WTC11 (cell line): ENCODE results near the gene GDF11. TPM values are rescaled to one million over a fixed set of nuclear protein-coding genes. Genes with fewer than 3 reads are reported as not detected.

ENCODE experiments used
- ATAC-seq: fragments of 200-7000 bp; cut with Tn5 transposase; 2 replicates; pipeline ENCODE4 v1.10.0; 2021; ENCODE audit warnings: mild to moderate bottlenecking, moderate library complexity
- CTCF ChIA-PET: fragments of 300-600 bp; sonication (Branson Sonifier 250); formaldehyde crosslinking; loops from one replicate; lab custom pipeline; 2021; ENCODE audit warnings: antibody characterized with exemption; lab: Charles Lee
- POLR2A ChIA-PET: fragments of 350-600 bp; sonication (Branson Sonifier 250); formaldehyde crosslinking; loops from one replicate; lab custom pipeline; 2021; ENCODE audit warnings: antibody characterized with exemption; lab: Charles Lee
- DNase-seq: peaks from one replicate; pipeline ENCODE4 v3.0.0; 2021; ENCODE audit warnings: low spot score
- H3K27ac Mint-ChIP-seq: 2 replicates; pipeline ENCODE4 v1.8.0; 2021; ENCODE audit warnings: mixed read lengths
- H3K27me3 Mint-ChIP-seq: 2 replicates; pipeline ENCODE4 v1.8.0; 2021; ENCODE audit warnings: low read depth, mild to moderate bottlenecking, moderate library complexity, mixed read lengths
- H3K36me3 Mint-ChIP-seq: 2 replicates; pipeline ENCODE4 v1.8.0; 2021; ENCODE audit warnings: mixed read lengths
- H3K4me1 Mint-ChIP-seq: 2 replicates; pipeline ENCODE4 v1.8.0; 2022; ENCODE audit warnings: mixed read lengths
- H3K4me3 Mint-ChIP-seq: 2 replicates; pipeline ENCODE4 v1.8.0; 2021; ENCODE audit warnings: mild to moderate bottlenecking, moderate library complexity, mixed read lengths
- H3K9me3 Mint-ChIP-seq: 2 replicates; pipeline ENCODE4 v1.8.0; 2021; ENCODE audit warnings: mixed read lengths
- GTF2I ChIP-seq: fragments of 250-450 bp; sonication (Bioruptor Pico); conservative IDR thresholded peaks from 2 replicates; pipeline ENCODE4 v1.4.0; 2021; ENCODE audit warnings: mild to moderate bottlenecking
- KAT7 ChIP-seq: sonication (generic); formaldehyde crosslinking; IDR thresholded peaks from 2 replicates; pipeline ENCODE4 v1.8.1; 2023; ENCODE audit warnings: missing genetic modification reagents, mild to moderate bottlenecking, borderline replicate concordance
- NFATC4 ChIP-seq: fragments of 250-450 bp; sonication (Bioruptor Pico); IDR thresholded peaks from 2 replicates; pipeline ENCODE4 v1.9.0; 2021; ENCODE audit warnings: mild to moderate bottlenecking
- NR3C1 ChIP-seq: sonication (generic); formaldehyde crosslinking; conservative IDR thresholded peaks from 2 replicates; pipeline ENCODE4 v1.8.1; 2023; ENCODE audit warnings: low read depth, mild to moderate bottlenecking, missing genetic modification reagents
- TEAD1 ChIP-seq: sonication (generic); formaldehyde crosslinking; IDR thresholded peaks from 2 replicates; pipeline ENCODE4 v1.8.0; 2022; ENCODE audit warnings: mild to moderate bottlenecking, missing genetic modification reagents
- ZBTB21 ChIP-seq: sonication (generic); formaldehyde crosslinking; IDR thresholded peaks from 2 replicates; pipeline ENCODE4 v1.8.1; 2023; ENCODE audit warnings: mild to moderate bottlenecking, missing genetic modification reagents, borderline replicate concordance
- ZNF263 ChIP-seq: sonication (generic); formaldehyde crosslinking; IDR thresholded peaks from 2 replicates; pipeline ENCODE4 v1.8.1; 2022; ENCODE audit warnings: low read depth, mild to moderate bottlenecking, moderate library complexity, missing genetic modification reagents
- ZNF416 ChIP-seq: fragments of 250-450 bp; sonication (Bioruptor Pico); IDR thresholded peaks from 2 replicates; pipeline ENCODE4 v1.9.0; 2021; ENCODE audit warnings: mild to moderate bottlenecking, inconsistent platforms
- total RNA-seq: library from RNA; stranded (reverse); gene quantifications from 3 replicates; pipeline ENCODE4 v1.2.3, GENCODE V29; 2021
- TF ChIP-seq, protein P1 (sequence below): fragments of 250-450 bp; sonication (Bioruptor Pico); IDR thresholded peaks from 2 replicates; pipeline ENCODE4 v1.9.0; 2021; ENCODE audit warnings: mild to moderate bottlenecking, borderline replicate concordance
- TF ChIP-seq, protein P2 (sequence below): sonication (generic); formaldehyde crosslinking; IDR thresholded peaks from 2 replicates; pipeline ENCODE4 v1.8.0; 2022; ENCODE audit warnings: mild to moderate bottlenecking, missing genetic modification reagents
- TF ChIP-seq, protein P3 (sequence below): sonication (generic); formaldehyde crosslinking; IDR thresholded peaks from 2 replicates; pipeline ENCODE4 v1.8.1; 2023; ENCODE audit warnings: mild to moderate bottlenecking, missing genetic modification reagents, borderline replicate concordance

GDF11 gene
- total RNA-seq, 1 experiment from 2014 or later = 16.9 TPM

- TF ChIP-seq, protein P1, sequence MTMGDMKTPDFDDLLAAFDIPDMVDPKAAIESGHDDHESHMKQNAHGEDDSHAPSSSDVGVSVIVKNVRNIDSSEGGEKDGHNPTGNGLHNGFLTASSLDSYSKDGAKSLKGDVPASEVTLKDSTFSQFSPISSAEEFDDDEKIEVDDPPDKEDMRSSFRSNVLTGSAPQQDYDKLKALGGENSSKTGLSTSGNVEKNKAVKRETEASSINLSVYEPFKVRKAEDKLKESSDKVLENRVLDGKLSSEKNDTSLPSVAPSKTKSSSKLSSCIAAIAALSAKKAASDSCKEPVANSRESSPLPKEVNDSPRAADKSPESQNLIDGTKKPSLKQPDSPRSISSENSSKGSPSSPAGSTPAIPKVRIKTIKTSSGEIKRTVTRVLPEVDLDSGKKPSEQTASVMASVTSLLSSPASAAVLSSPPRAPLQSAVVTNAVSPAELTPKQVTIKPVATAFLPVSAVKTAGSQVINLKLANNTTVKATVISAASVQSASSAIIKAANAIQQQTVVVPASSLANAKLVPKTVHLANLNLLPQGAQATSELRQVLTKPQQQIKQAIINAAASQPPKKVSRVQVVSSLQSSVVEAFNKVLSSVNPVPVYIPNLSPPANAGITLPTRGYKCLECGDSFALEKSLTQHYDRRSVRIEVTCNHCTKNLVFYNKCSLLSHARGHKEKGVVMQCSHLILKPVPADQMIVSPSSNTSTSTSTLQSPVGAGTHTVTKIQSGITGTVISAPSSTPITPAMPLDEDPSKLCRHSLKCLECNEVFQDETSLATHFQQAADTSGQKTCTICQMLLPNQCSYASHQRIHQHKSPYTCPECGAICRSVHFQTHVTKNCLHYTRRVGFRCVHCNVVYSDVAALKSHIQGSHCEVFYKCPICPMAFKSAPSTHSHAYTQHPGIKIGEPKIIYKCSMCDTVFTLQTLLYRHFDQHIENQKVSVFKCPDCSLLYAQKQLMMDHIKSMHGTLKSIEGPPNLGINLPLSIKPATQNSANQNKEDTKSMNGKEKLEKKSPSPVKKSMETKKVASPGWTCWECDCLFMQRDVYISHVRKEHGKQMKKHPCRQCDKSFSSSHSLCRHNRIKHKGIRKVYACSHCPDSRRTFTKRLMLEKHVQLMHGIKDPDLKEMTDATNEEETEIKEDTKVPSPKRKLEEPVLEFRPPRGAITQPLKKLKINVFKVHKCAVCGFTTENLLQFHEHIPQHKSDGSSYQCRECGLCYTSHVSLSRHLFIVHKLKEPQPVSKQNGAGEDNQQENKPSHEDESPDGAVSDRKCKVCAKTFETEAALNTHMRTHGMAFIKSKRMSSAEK (CRISPR knock-in tag) = no peak
Observed at GRCh38 chr12:55741931-55742680, 816 bp upstream of the GDF11 start (continued).

- ChIA-PET POLR2A (interaction anchor here (0.9 to 4.0 kb wide), 6 partner anchors 9 to 137 kb away, joined by 3 to 19 read pairs (median 5); partner anchors contain the start of genes CD63, DNAJC14, ORMDL2 and SARNP), CTCF (interaction anchor here (0.9 to 3.4 kb wide), 10 partner anchors 8 to 230 kb away, joined by 3 to 24 read pairs (median 4); partner anchors contain the start of genes CD63, ORMDL2, RAB5B and SARNP)
- ATAC-seq = peak; percentile 7
- peak overlapping the region; percentile 69 for H3K27ac Mint-ChIP-seq
- H3K36me3 Mint-ChIP-seq = peaks cover 15% of the 10 kb centered on the region
- peak overlapping the region; percentile 97 for H3K4me3 Mint-ChIP-seq
- peaks cover 2% of the 10 kb centered on the region; the same call in 1 of the 2 replicates for H3K27me3 Mint-ChIP-seq
- peak; percentile 67 for DNase-seq
- peaks cover 51% of the 10 kb centered on the region for H3K4me1 Mint-ChIP-seq
- H3K9me3 Mint-ChIP-seq = no peaks in the 10 kb centered on the region
- TF ChIP-seq TEAD1 = 0 out of 2 replicates have a peak, but pooled peaks have one; percentile 28
- no peak for TF ChIP-seq ZBTB21
- TF ChIP-seq ZNF263 (CRISPR knock-in tag) = 0 out of 2 replicates have a peak, but pooled peaks have one; percentile 38
- TF ChIP-seq ZNF416 = no peak
- 0 out of 2 replicates have a peak, but pooled peaks have one; percentile 5 for TF ChIP-seq GTF2I (CRISPR knock-in tag)
- no peak for TF ChIP-seq NR3C1
- TF ChIP-seq NFATC4 (CRISPR knock-in tag) = no peak
- TF ChIP-seq KAT7 (CRISPR knock-in tag) = peak; percentile 40; the same call in 1 of the 2 replicates
- TF ChIP-seq, protein P2, sequence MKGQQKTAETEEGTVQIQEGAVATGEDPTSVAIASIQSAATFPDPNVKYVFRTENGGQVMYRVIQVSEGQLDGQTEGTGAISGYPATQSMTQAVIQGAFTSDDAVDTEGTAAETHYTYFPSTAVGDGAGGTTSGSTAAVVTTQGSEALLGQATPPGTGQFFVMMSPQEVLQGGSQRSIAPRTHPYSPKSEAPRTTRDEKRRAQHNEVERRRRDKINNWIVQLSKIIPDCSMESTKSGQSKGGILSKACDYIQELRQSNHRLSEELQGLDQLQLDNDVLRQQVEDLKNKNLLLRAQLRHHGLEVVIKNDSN = peak; percentile 23; the same call in 1 of the 2 replicates
- TF ChIP-seq, protein P3, sequence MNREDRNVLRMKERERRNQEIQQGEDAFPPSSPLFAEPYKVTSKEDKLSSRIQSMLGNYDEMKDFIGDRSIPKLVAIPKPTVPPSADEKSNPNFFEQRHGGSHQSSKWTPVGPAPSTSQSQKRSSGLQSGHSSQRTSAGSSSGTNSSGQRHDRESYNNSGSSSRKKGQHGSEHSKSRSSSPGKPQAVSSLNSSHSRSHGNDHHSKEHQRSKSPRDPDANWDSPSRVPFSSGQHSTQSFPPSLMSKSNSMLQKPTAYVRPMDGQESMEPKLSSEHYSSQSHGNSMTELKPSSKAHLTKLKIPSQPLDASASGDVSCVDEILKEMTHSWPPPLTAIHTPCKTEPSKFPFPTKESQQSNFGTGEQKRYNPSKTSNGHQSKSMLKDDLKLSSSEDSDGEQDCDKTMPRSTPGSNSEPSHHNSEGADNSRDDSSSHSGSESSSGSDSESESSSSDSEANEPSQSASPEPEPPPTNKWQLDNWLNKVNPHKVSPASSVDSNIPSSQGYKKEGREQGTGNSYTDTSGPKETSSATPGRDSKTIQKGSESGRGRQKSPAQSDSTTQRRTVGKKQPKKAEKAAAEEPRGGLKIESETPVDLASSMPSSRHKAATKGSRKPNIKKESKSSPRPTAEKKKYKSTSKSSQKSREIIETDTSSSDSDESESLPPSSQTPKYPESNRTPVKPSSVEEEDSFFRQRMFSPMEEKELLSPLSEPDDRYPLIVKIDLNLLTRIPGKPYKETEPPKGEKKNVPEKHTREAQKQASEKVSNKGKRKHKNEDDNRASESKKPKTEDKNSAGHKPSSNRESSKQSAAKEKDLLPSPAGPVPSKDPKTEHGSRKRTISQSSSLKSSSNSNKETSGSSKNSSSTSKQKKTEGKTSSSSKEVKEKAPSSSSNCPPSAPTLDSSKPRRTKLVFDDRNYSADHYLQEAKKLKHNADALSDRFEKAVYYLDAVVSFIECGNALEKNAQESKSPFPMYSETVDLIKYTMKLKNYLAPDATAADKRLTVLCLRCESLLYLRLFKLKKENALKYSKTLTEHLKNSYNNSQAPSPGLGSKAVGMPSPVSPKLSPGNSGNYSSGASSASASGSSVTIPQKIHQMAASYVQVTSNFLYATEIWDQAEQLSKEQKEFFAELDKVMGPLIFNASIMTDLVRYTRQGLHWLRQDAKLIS (CRISPR knock-in tag) = no peak
Observed at GRCh38 chr12:55743406-55744339, 751 bp downstream of the GDF11 start.
